Upper lobe of left lung (tissue), 6 donors: ENCODE measurements around the gene SDK2. TPM values are rescaled to one million over a fixed set of nuclear protein-coding genes. Genes with fewer than 3 reads are reported as not detected.

Source experiments
- ATAC-seq, 2 donors: fragments of 200-7000 bp; cut with Tn5 transposase; one replicate each; pipeline ENCODE4 v1.9.1; 2022; ENCODE audit warnings: mild to moderate bottlenecking in 2 of 2, moderate library complexity in 2 of 2; ENCODE audit not compliant: low FRiP score in 2 of 2
- DNase-seq, 2 donors: peaks; one replicate each; pipeline ENCODE4 v3.0.0-alpha.2; 2019 to 2020
- H3K27ac ChIP-seq, 4 donors: fragments of 200-600 bp; sonication (generic); one replicate each; pipeline ENCODE4 v1.5.1; 2016 to 2019
- H3K27me3 ChIP-seq, 4 donors: fragments of 200-600 bp; sonication (generic); one replicate each; pipeline ENCODE4 v1.5.1; 2017 to 2019
- H3K36me3 ChIP-seq, 4 donors: fragments of 200-600 bp; sonication (generic); one replicate each; pipeline ENCODE4 v1.5.1; 2016 to 2019
- H3K4me1 ChIP-seq, 4 donors: fragments of 200-600 bp; sonication (generic); one replicate each; pipeline ENCODE4 v1.5.1; 2018 to 2019
- H3K4me3 ChIP-seq, 4 donors: fragments of 200-600 bp; sonication (generic); one replicate each; pipeline ENCODE4 v1.5.1; 2017 to 2019; ENCODE audit warnings: mild to moderate bottlenecking in 2 of 4, moderate library complexity in 1 of 4
- H3K9me3 ChIP-seq, 4 donors: fragments of 200-600 bp; sonication (generic); one replicate each; pipeline ENCODE4 v1.5.1; 2018 to 2019
- EP300 ChIP-seq, 4 donors: sonication (generic); formaldehyde crosslinking; IDR thresholded peaks; one replicate each; pipeline ENCODE4 v1.5.1; 2017; ENCODE audit warnings: antibody characterized with exemption in 4 of 4, control low read depth in 2 of 4
- POLR2A ChIP-seq, 4 donors: fragments of 450-650 bp; IDR thresholded peaks; one replicate each; pipeline ENCODE4 v1.5.1; 2016 to 2017; ENCODE audit warnings: antibody characterized with exemption in 4 of 4, mild to moderate bottlenecking in 2 of 4
- POLR2AphosphoS5 ChIP-seq, 2 donors: sonication (generic); formaldehyde crosslinking; IDR thresholded peaks; one replicate each; pipeline ENCODE4 v1.5.1; 2017; ENCODE audit warnings: antibody characterized with exemption in 2 of 2
- WGBS, 2 donors: methylation state at CpG; one replicate each; pipeline ENCODE4 v1.1.5; 2017 to 2018; 5-methylcytosine and 5-hydroxymethylcytosine counted together
- total RNA-seq, 6 donors: library from RNA; depleted of rRNA in 4 of 6; stranded (reverse); fragments of >200 nt in 4 of 6; gene quantifications; one replicate each; pipeline versions ENCODE4 v1.1.0 to v1.2.1, GENCODE V29; 2016 to 2021
- TF ChIP-seq, protein P1 (sequence below), 6 experiments: fragments of 450-650 bp in 4 of 6; fragments of 200-600 bp in 2 of 6; sonication (generic) in 2 of 6; IDR thresholded peaks; one replicate each; pipeline ENCODE4 v1.5.1; 2016 to 2019; ENCODE audit warnings: antibody characterized with exemption in 6 of 6
- donor health status: DM: no; HTN: no; CAD: no; lungs with moderate emphysema.
- donor health status: DM: no; HTN: yes; CAD: no; lungs with severe emphysema.

Gene SDK2
- total RNA-seq, 6 donors from 2014 or later: 1.2 to 7.3 (median 2.9) TPM

DNA sequence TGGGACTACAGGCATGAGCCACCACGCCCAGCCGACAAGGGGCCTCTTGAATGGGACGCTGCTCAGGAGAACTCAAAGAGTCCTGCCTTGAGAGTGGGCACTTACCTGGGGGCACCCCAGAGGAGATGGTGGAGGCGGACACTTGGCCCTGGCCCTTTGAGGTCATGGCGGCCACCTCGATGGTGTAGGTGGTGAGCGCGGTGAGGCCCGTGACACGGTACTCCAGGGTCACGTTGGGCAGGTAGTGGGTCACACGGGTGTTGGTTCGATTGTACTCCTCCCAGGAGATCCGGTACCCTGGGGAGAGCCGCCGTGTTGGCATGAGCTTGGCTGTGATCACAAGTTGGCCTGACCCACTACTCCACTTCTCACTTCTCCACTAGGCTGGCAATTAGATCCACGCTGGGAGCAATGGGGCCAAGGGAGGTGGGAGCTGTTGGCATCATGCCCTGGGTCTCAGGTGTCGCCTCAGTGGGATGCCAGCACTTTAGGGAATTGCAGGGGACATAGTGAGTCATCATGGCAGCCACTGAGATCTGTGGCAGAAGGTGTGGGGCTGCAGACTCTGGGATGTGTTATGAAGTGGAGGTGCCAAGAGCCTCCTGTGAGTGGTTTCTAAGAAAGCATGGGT lies 243.2 kb downstream of the SDK2 start:
- WGBS, 2 donors: 91 to 96% methylated on average over 4 to 18 of the region's 18 CpGs
- Histone ChIP-seq H3K4me1 (no peaks in the 10 kb centered on the region), H3K4me3 (no peak overlapping the region), H3K9me3 (no peaks in the 10 kb centered on the region), H3K27me3 (no peaks in the 10 kb centered on the region), H3K27ac (no peak overlapping the region), H3K36me3 (no peaks in the 10 kb centered on the region)
- TF ChIP-seq EP300 (IDR thresholded peaks at IDR 0.05) (no peak), POLR2A (IDR thresholded peaks at IDR 0.05) (no peak), POLR2AphosphoS5 (IDR thresholded peaks at IDR 0.05) (no peak)
- TF ChIP-seq, protein P1, sequence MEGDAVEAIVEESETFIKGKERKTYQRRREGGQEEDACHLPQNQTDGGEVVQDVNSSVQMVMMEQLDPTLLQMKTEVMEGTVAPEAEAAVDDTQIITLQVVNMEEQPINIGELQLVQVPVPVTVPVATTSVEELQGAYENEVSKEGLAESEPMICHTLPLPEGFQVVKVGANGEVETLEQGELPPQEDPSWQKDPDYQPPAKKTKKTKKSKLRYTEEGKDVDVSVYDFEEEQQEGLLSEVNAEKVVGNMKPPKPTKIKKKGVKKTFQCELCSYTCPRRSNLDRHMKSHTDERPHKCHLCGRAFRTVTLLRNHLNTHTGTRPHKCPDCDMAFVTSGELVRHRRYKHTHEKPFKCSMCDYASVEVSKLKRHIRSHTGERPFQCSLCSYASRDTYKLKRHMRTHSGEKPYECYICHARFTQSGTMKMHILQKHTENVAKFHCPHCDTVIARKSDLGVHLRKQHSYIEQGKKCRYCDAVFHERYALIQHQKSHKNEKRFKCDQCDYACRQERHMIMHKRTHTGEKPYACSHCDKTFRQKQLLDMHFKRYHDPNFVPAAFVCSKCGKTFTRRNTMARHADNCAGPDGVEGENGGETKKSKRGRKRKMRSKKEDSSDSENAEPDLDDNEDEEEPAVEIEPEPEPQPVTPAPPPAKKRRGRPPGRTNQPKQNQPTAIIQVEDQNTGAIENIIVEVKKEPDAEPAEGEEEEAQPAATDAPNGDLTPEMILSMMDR (IDR thresholded peaks at IDR 0.05): no peak
- ATAC-seq (no peak), DNase-seq (no peak)

DNA sequence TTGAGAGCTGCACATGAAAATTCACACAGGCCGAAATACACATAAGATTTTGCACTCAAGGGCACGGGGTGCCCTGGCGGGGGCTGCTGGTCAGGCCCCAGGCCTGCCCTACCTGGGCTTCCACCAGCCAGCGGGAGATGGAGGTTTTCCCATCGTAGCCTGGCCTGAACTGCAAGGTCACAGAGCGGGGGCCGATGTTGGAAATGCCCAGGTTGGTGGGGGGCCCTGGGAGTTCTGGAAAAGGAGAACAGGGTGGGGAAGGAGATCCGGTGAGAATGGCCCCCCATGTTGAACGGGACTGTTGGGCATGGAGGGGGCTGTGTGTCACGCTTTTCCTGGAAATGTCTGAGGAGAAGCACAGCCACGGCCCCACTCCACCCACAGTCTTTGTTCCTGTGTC lies 245.2 kb downstream of the SDK2 start:
- 80 to 81% methylated on average over 7 to 8 of the region's 11 CpGs for WGBS, 2 donors
- no peaks in the 10 kb centered on the region for H3K36me3 ChIP-seq
- H3K27ac ChIP-seq: no peak overlapping the region
- no peaks in the 10 kb centered on the region for H3K9me3 ChIP-seq
- H3K4me3 ChIP-seq: no peak overlapping the region
- ATAC-seq (no peak), DNase-seq (no peak)
- H3K4me1 ChIP-seq: no peaks in the 10 kb centered on the region
- TF ChIP-seq EP300 (IDR thresholded peaks at IDR 0.05): no peak
- no peak for TF ChIP-seq POLR2A (IDR thresholded peaks at IDR 0.05)
- TF ChIP-seq, protein P1 (IDR thresholded peaks at IDR 0.05): no peak
- no peak for TF ChIP-seq POLR2AphosphoS5 (IDR thresholded peaks at IDR 0.05)
- no peaks in the 10 kb centered on the region for H3K27me3 ChIP-seq

DNA sequence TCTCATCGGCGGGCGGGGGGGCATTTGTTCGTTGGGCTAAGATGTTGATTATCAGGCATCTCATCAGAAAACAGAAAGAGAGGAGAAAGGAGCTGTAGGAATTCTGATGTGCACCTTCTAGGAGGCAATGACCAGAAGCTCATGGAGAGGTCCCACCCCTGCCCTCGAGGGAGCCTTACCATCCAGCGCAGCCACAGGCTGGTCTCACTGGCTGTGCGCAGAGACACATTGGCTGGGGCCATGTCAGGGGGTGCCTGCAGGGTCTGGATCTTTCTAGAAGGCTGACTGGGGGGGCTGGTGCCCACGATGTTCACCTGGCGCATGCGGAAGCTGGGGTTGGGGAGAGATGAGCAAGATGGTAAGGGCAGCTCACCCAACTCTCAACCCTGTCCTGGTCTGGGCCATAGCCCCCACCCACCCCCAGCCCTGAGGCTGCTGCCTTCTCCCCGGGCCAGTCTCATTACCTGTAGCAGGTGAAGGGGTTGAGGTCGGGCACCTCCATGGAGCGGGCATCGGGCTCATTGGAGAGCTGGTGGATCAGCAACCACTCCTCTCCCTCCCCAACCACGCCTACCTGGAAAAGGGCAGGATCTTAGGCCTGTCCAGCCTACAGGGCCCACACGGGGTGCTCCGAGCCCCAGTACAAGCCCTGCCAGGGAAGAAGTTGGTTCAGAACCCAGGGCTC lies 246.2 kb downstream of the SDK2 start:
- H3K4me3 ChIP-seq: no peak overlapping the region
- H3K9me3 ChIP-seq: no peaks in the 10 kb centered on the region
- no peak overlapping the region for H3K27ac ChIP-seq
- H3K27me3 ChIP-seq: no peaks in the 10 kb centered on the region
- no peaks in the 10 kb centered on the region for H3K36me3 ChIP-seq
- no peak for TF ChIP-seq POLR2A (IDR thresholded peaks at IDR 0.05)
- TF ChIP-seq, protein P1 (IDR thresholded peaks at IDR 0.05): no peak
- no peak for TF ChIP-seq EP300 (IDR thresholded peaks at IDR 0.05)
- TF ChIP-seq POLR2AphosphoS5 (IDR thresholded peaks at IDR 0.05): no peak
- WGBS, 2 donors: 94 to 95% methylated on average over 9 to 17 of the region's 17 CpGs
- no peaks in the 10 kb centered on the region for H3K4me1 ChIP-seq
- ATAC-seq (no peak), DNase-seq (no peak)

DNA sequence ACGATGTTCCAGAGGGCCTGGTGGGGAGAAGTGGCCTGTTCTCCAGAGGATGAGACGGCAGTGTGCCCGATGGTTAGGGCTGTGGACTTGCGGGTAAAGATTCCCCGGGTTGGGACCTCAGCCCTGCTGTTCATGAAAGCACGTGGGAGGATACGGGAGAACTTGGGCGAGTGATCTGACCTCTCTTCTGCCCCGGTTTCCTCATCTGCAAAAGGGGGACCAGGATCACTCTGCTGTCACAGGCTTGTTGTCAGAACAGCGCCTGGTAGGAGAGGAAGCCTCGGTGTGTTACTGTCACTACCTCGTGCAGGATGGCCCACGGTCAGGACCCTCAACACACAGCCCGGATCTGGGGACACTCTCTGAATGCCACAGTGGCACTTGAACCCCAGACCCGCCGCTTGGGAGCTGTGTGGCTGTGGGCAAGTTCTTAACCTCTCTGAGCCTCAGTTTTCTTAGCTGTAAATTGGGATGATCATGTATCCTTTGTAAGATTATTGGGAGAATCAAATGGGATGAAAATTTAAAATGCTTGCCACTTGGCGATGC lies 246.9 kb downstream of the SDK2 start:
- DNase-seq: no peak

More for the DNA sequence above, 246.9 kb downstream of the SDK2 start:
- no peaks in the 10 kb centered on the region for H3K27me3 ChIP-seq
- no peak for ATAC-seq
- H3K4me1 ChIP-seq: no peaks in the 10 kb centered on the region
- no peak for TF ChIP-seq EP300 (IDR thresholded peaks at IDR 0.05)
- TF ChIP-seq, protein P1 (IDR thresholded peaks at IDR 0.05): no peak
- no peak for TF ChIP-seq POLR2A (IDR thresholded peaks at IDR 0.05)
- no peak for TF ChIP-seq POLR2AphosphoS5 (IDR thresholded peaks at IDR 0.05)
- H3K27ac ChIP-seq: no peak overlapping the region
- no peaks in the 10 kb centered on the region for H3K9me3 ChIP-seq
- WGBS, 2 donors: 81 to 90% methylated on average over 13 to 17 of the region's 17 CpGs
- H3K4me3 ChIP-seq: no peak overlapping the region
- no peaks in the 10 kb centered on the region for H3K36me3 ChIP-seq
